Measurements from ENCODE around the gene DIP2B. TPM values are rescaled to one million over a fixed set of nuclear protein-coding genes. Genes with fewer than 3 reads are reported as not detected.

Gene DIP2B
- total RNA-seq, 1 donor from 2014 or later = 28.6 TPM

DNA sequence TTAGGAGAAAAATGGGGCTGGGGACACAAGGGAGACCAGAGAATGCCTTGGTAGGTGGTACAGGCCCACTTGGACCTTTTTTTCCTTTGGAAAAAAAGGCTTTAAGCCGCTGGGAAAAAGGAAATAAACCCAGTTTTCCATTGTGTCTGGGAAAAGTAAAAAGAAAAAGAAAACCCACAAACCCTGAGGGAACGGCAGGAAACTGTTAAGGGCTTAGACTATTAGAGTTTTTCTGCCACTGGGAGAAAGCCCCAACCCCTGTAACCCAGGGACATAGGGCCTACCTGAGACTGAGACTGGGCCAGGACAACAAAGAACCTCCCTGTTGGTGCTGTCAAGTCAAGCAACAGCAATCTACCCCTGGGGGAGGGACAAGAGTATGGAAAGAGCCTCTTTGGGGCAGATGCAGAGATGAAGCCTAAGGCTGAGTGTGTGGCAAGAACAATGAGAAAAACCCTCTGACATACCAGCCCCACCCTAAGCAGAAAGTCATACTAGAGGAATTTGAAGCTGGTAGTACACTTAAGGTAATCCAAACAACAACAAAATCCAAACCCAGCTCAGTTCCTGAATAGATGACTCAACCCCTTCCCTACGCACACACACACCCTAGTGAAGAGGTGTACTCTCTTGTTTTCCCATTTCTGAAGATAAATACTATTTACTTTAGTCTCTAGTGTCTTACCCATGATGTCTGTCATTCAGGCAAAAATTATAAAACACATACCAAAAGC is 281.9 kb downstream of the DIP2B start:
- intact Hi-C loops (cut with DNase I) = no loop called here

DNA sequence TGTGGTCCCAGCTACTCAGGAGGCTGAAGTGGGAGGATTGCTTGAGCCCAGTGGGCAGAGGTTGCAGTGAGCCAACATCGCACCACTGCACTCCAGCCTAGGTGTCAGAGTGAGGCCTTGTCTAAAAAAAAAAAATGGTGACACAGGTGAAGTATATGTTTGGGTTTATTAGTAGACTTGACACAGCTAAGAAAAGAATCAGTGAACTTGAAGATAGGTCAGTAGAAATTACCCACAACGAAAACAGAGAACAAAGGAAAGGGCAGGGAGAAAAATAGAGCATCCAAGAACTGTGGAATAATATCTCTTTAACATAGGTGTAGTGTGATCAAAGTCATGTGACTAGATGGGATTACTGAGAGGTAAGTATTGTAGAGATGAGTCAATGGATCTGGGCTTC is 282.8 kb downstream of the DIP2B start:
- intact Hi-C loops (cut with DNase I) = no loop called here
- Histone ChIP-seq H3K36me3 (peaks cover 5% of the 10 kb centered on the region), H3K9me3 (no peaks in the 10 kb centered on the region), H3K4me1 (no peaks in the 10 kb centered on the region), H3K27ac (peak overlapping the region; percentile 61), H3K27me3 (no peaks in the 10 kb centered on the region), H3K4me3 (no peak overlapping the region)
- no peak for ATAC-seq
- DNase-seq = no peak
- TF ChIP-seq, protein P1, sequence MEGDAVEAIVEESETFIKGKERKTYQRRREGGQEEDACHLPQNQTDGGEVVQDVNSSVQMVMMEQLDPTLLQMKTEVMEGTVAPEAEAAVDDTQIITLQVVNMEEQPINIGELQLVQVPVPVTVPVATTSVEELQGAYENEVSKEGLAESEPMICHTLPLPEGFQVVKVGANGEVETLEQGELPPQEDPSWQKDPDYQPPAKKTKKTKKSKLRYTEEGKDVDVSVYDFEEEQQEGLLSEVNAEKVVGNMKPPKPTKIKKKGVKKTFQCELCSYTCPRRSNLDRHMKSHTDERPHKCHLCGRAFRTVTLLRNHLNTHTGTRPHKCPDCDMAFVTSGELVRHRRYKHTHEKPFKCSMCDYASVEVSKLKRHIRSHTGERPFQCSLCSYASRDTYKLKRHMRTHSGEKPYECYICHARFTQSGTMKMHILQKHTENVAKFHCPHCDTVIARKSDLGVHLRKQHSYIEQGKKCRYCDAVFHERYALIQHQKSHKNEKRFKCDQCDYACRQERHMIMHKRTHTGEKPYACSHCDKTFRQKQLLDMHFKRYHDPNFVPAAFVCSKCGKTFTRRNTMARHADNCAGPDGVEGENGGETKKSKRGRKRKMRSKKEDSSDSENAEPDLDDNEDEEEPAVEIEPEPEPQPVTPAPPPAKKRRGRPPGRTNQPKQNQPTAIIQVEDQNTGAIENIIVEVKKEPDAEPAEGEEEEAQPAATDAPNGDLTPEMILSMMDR (IDR thresholded peaks at IDR 0.05) = no peak

More for the DNA sequence above, 281.9 kb downstream of the DIP2B start:
- DNase-seq (no peak), ATAC-seq (peak; percentile 96)
- peak overlapping the region; percentile 61 for H3K27ac ChIP-seq
- peaks cover 5% of the 10 kb centered on the region for H3K36me3 ChIP-seq
- H3K27me3 ChIP-seq = no peaks in the 10 kb centered on the region
- TF ChIP-seq, protein P1 (IDR thresholded peaks at IDR 0.05) = no peak
- H3K4me1 ChIP-seq = no peaks in the 10 kb centered on the region
- no peaks in the 10 kb centered on the region for H3K9me3 ChIP-seq
- no peak overlapping the region for H3K4me3 ChIP-seq

DNA sequence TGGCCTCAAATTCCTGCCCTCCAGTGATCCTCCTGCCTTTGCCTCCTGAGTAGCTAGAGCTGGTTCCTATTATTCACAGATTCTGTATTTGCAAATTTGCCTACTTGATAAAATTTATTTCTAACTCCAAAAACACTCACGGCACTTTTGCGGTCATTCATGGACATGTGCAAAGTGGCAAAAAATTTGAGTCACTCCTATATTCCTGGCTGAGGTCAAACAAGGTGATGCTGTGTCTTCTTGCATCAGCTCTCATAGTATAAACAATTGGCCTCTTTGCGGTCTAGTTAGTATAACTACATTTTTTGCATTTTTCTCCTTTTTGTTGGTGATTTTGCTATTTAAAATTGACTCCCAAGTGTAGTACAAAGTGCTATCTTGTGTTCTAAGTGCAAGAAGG is 283.8 kb downstream of the DIP2B start:
- Histone ChIP-seq H3K27me3 (no peaks in the 10 kb centered on the region), H3K9me3 (no peaks in the 10 kb centered on the region), H3K36me3 (no peaks in the 10 kb centered on the region), H3K27ac (no peak overlapping the region), H3K4me3 (no peak overlapping the region), H3K4me1 (no peaks in the 10 kb centered on the region)
- TF ChIP-seq, protein P1 (IDR thresholded peaks at IDR 0.05) = no peak
- ATAC-seq (no peak), DNase-seq (no peak)
- intact Hi-C loops (cut with DNase I) = no loop called here

DNA sequence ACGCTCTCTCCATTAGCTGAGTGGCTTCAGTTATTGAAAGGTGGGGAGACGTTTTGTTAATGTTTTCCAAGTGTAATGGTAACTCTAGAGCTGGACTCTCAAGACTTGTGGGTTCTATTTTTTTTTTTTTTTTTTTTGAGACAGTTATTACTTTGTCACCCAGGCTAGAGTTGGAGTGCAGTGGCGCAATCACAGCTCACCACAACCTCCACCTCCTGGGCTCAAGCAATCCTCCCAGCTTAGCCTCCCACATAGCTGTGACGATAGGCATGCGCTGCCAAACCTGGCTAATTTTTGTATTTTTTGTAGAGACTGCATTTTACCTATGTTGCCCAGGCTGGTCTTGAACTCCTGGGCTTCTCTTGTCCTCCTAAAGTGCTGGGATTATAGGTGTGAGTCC is 285.3 kb downstream of the DIP2B start:
- TF ChIP-seq, protein P1 (IDR thresholded peaks at IDR 0.05) = no peak
- Histone ChIP-seq H3K4me1 (no peaks in the 10 kb centered on the region), H3K27me3 (no peaks in the 10 kb centered on the region), H3K36me3 (no peaks in the 10 kb centered on the region), H3K27ac (no peak overlapping the region), H3K9me3 (no peaks in the 10 kb centered on the region), H3K4me3 (no peak overlapping the region)
- ATAC-seq (no peak), DNase-seq (no peak)
- intact Hi-C loops (cut with DNase I) = no loop called here

Other genes with a start within 250 kb of the DIP2B start
- gene LIMA1, start 221.5 kb upstream of the DIP2B start, total RNA-seq = 81.1 TPM
- gene FAM186A, start 108.4 kb upstream of the DIP2B start, total RNA-seq = not detected
- gene LARP4, start 104.1 kb upstream of the DIP2B start, total RNA-seq = 63.6 TPM